HG02798 (cell line): ENCODE results near the gene RPL10.

Source experiments
- ATAC-seq: cut with Tn5 transposase; IDR thresholded peaks from one replicate; pipeline ENCODE4 v1.9.1; 2021; ENCODE audit warnings: mild to moderate bottlenecking; ENCODE audit not compliant: unreplicated experiment, poor library complexity

RPL10 gene

GRCh38 chrX:154360155-154360713 lies 37.9 kb upstream of the RPL10 start:
- no peak for ATAC-seq

GRCh38 chrX:154362085-154362742 lies 36.0 kb upstream of the RPL10 start:
- ATAC-seq: no peak

GRCh38 chrX:154363706-154364439 lies 34.3 kb upstream of the RPL10 start:
- ATAC-seq: no peak

GRCh38 chrX:154365052-154365600 lies 33.1 kb upstream of the RPL10 start:
- ATAC-seq: no peak

- no peak for ATAC-seq
Measured at GRCh38 chrX:154365997-154366665, 32.0 kb upstream of the RPL10 start.

- ATAC-seq: no peak
Measured at GRCh38 chrX:154366666-154367055, 31.5 kb upstream of the RPL10 start.

GRCh38 chrX:154367474-154368308 lies 30.5 kb upstream of the RPL10 start:
- no peak for ATAC-seq

- no peak for ATAC-seq
Measured at GRCh38 chrX:154368630-154369448, 29.3 kb upstream of the RPL10 start.

GRCh38 chrX:154369449-154370299 lies 28.5 kb upstream of the RPL10 start:
- no peak for ATAC-seq

GRCh38 chrX:154370300-154371016 lies 27.7 kb upstream of the RPL10 start:
- ATAC-seq: no peak

- peak; percentile 73 for ATAC-seq
Measured at GRCh38 chrX:154371017-154371788, 27.0 kb upstream of the RPL10 start.

- ATAC-seq: peak; percentile 1
Measured at GRCh38 chrX:154371789-154372300, 26.3 kb upstream of the RPL10 start.

GRCh38 chrX:154372612-154373022 lies 25.6 kb upstream of the RPL10 start:
- ATAC-seq: no peak

- no peak for ATAC-seq
Measured at GRCh38 chrX:154373340-154374306, 24.6 kb upstream of the RPL10 start.

GRCh38 chrX:154374313-154375155 lies 23.6 kb upstream of the RPL10 start, which contains the start of gene FLNA:
FLNA (minus strand) TSS chrX:154374634; CDS start chrX:154371245, 3,389 bp downstream.
- ATAC-seq: no peak
